IPS-20b (cell line): ENCODE data around the gene PRKG1.

Source experiments
- H3K27ac ChIP-seq: one replicate; pipeline ENCODE4 v1.5.1; 2013; ENCODE audit warnings: low read length
- H3K27me3 ChIP-seq: 2 replicates; pipeline ENCODE4 v1.6.1; 2013; ENCODE audit warnings: mild to moderate bottlenecking, low read length, inconsistent platforms; ENCODE audit not compliant: insufficient read depth
- H3K36me3 ChIP-seq: 2 replicates; pipeline ENCODE4 v1.6.1; 2013; ENCODE audit warnings: low read depth, mild to moderate bottlenecking, inconsistent platforms, low read length, moderate library complexity; ENCODE audit not compliant: insufficient read depth
- H3K4me1 ChIP-seq: 2 replicates; pipeline ENCODE4 v1.6.1; 2013; ENCODE audit warnings: mild to moderate bottlenecking, control low read depth, inconsistent platforms, low read length, moderate library complexity; ENCODE audit not compliant: insufficient read depth
- H3K4me3 ChIP-seq: 2 replicates; pipeline ENCODE4 v1.5.1; 2013; ENCODE audit warnings: mild to moderate bottlenecking, low read length, inconsistent platforms
- H3K9ac ChIP-seq: 2 replicates; pipeline ENCODE4 v1.6.1; 2013; ENCODE audit warnings: low read depth, mild to moderate bottlenecking, inconsistent platforms, low read length, moderate library complexity
- H3K9me3 ChIP-seq: 2 replicates; pipeline ENCODE4 v1.6.1; 2013; ENCODE audit warnings: mild to moderate bottlenecking, low read depth, low read length, inconsistent platforms; ENCODE audit not compliant: insufficient read depth

PRKG1 gene

DNA sequence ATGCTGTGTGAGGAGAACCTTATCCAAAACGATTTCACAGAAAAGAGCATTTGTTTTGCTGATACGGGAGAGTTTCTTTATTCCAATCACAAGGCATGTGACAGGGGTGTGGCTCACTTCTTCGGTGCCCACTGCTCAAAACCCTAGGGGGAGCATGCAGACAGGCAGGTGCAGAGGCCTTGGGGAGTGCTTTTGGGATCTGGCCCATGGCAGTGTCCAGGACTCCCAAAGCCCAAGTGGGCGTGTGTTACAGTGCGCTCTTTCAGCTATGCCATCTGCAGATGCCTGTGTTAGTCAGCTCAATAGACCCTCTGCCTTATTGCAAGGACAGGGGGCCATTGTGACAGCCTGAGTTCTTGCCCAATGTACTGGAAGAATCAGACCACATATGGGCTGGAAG is 530.3 kb downstream of the PRKG1 start:
- no peaks in the 10 kb centered on the region for H3K27me3 ChIP-seq
- no peak overlapping the region for H3K27ac ChIP-seq
- H3K36me3 ChIP-seq, result no peaks in the 10 kb centered on the region
- no peak overlapping the region for H3K9ac ChIP-seq
- H3K4me3 ChIP-seq, result no peak overlapping the region
- no peaks in the 10 kb centered on the region for H3K9me3 ChIP-seq
- no peaks in the 10 kb centered on the region; the same call in 1 of the 2 replicates for H3K4me1 ChIP-seq

- Histone ChIP-seq H3K9me3 (no peaks in the 10 kb centered on the region), H3K27ac (no peak overlapping the region), H3K27me3 (no peaks in the 10 kb centered on the region), H3K4me3 (no peak overlapping the region), H3K36me3 (no peaks in the 10 kb centered on the region), H3K4me1 (no peaks in the 10 kb centered on the region; the same call in 1 of the 2 replicates), H3K9ac (no peak overlapping the region)
Measured at GRCh38 chr10:51606825-51607462, 532.7 kb downstream of the PRKG1 start.

GRCh38 chr10:51607463-51607835 is 533.2 kb downstream of the PRKG1 start:
- Histone ChIP-seq H3K4me1 (no peaks in the 10 kb centered on the region; the same call in 1 of the 2 replicates), H3K9ac (no peak overlapping the region), H3K27me3 (no peaks in the 10 kb centered on the region), H3K9me3 (no peaks in the 10 kb centered on the region), H3K27ac (no peak overlapping the region), H3K4me3 (no peak overlapping the region), H3K36me3 (no peaks in the 10 kb centered on the region)

- H3K9ac ChIP-seq, result no peak overlapping the region
- H3K36me3 ChIP-seq, result no peaks in the 10 kb centered on the region
- H3K9me3 ChIP-seq, result no peaks in the 10 kb centered on the region
- H3K27ac ChIP-seq, result no peak overlapping the region
- no peaks in the 10 kb centered on the region; the same call in 1 of the 2 replicates for H3K4me1 ChIP-seq
- H3K27me3 ChIP-seq, result no peaks in the 10 kb centered on the region
- H3K4me3 ChIP-seq, result no peak overlapping the region
Measured at GRCh38 chr10:51608211-51608610, 533.9 kb downstream of the PRKG1 start.

DNA sequence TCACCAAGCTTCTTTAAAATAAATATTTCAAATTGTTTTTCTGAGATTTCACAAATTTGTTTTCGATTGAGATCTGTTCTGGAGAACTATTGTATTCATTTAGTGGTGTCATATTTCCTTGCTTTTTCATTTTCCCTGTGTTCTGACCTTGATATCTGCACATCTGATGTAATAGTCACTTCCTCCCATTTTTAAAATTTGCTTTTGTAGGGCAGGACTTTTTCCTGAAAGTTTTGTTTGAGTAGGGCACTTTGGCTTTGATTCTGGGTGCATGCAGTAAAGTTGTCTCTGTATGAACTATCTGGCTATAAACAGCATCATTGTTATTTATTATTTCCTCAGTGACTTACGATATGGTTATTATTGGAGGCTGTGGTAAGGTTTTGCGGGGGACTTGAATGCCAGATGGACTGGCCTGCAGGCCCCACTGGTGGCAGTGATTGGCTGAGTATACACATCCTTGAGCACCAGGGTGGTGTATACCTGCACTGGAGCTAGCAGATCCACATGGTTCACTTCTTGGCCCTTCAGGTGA is 541.5 kb downstream of the PRKG1 start:
- Histone ChIP-seq H3K4me1 (no peaks in the 10 kb centered on the region), H3K9ac (no peak overlapping the region), H3K9me3 (no peaks in the 10 kb centered on the region), H3K36me3 (no peaks in the 10 kb centered on the region), H3K27ac (no peak overlapping the region), H3K27me3 (no peaks in the 10 kb centered on the region), H3K4me3 (no peak overlapping the region)

DNA sequence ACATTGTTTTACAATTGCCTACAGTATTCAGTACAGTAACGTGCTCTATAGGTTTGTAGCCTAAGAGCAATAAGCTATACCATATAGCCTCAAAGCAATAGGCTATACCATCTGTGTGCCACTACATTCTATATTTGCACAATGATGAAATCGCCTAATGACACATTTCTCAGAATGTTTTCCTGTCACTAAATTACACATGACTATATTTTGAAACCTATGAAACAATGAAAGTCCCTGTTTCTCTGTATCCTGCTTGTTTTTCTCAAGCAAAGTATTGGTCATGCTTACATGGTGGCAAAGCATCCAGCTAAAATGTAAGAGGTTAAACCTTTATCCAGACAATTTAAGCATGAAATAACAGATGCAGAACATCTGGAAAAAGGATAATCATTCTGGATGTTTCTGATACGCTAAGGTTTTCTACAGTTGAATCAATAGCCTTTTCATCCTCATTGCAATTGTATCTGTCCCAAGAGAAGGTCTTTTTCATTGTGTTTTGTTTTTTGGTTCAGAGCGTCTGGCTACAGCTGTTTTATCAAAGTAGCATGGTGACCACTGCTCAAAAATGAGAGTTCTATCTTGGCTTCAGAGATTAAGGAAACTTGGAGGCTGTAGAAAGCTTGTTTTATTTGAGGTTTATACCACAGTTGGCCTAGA is 543.4 kb downstream of the PRKG1 start:
- H3K4me3 ChIP-seq, result no peak overlapping the region
- H3K4me1 ChIP-seq, result no peaks in the 10 kb centered on the region
- no peak overlapping the region for H3K27ac ChIP-seq
- H3K27me3 ChIP-seq, result no peaks in the 10 kb centered on the region
- H3K9ac ChIP-seq, result no peak overlapping the region
- H3K9me3 ChIP-seq, result no peaks in the 10 kb centered on the region
- no peaks in the 10 kb centered on the region for H3K36me3 ChIP-seq

GRCh38 chr10:51619365-51619764 is 545.1 kb downstream of the PRKG1 start:
- Histone ChIP-seq H3K9ac (no peak overlapping the region), H3K9me3 (no peaks in the 10 kb centered on the region), H3K27me3 (no peaks in the 10 kb centered on the region), H3K36me3 (no peaks in the 10 kb centered on the region), H3K27ac (no peak overlapping the region), H3K4me1 (no peaks in the 10 kb centered on the region), H3K4me3 (no peak overlapping the region)

GRCh38 chr10:51620131-51620530 is 545.8 kb downstream of the PRKG1 start:
- H3K36me3 ChIP-seq, result no peaks in the 10 kb centered on the region
- H3K4me1 ChIP-seq, result no peaks in the 10 kb centered on the region
- H3K9me3 ChIP-seq, result no peaks in the 10 kb centered on the region
- H3K9ac ChIP-seq, result no peak overlapping the region
- no peaks in the 10 kb centered on the region for H3K27me3 ChIP-seq
- no peak overlapping the region for H3K27ac ChIP-seq
- H3K4me3 ChIP-seq, result no peak overlapping the region

GRCh38 chr10:51624013-51624412 is 549.7 kb downstream of the PRKG1 start:
- H3K4me3 ChIP-seq, result no peak overlapping the region
- no peak overlapping the region for H3K27ac ChIP-seq
- H3K36me3 ChIP-seq, result no peaks in the 10 kb centered on the region
- no peak overlapping the region for H3K9ac ChIP-seq
- no peaks in the 10 kb centered on the region for H3K4me1 ChIP-seq
- H3K9me3 ChIP-seq, result no peaks in the 10 kb centered on the region
- H3K27me3 ChIP-seq, result no peaks in the 10 kb centered on the region

DNA sequence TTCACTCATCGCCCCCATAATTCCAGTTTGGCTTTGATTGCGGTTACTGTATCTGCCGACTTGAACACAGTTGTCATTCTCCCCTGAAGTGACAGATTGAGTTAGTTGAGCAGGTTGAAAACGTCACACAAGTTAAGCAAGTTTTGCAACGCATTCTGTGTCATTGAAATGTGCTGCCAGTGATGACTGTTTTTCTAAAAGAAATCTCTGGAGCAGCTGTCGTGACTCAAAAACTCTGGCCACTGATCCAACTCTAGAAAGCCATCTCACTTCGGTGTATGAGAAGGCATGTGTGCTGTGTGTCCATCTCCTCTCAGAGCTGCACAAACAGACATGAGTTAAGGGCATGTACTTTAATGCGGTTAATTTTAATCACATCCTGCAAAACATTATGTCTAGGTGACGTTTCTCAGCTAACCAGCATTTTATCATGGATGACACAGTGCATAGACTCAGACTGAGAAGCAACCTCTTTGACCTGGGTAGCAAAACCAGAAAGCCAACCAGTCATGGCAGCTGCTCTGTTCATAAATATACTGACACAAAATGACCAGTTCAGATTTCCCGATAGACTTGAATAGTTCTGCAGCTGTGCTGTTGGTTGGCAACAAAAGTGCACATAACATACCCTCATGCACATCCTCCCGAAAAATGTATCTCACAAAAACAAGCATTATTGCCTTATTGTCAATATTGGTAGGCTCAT is 555.8 kb downstream of the PRKG1 start:
- no peaks in the 10 kb centered on the region for H3K4me1 ChIP-seq
- no peak overlapping the region for H3K4me3 ChIP-seq
- H3K36me3 ChIP-seq, result no peaks in the 10 kb centered on the region
- no peak overlapping the region for H3K9ac ChIP-seq
- no peaks in the 10 kb centered on the region for H3K9me3 ChIP-seq
- no peaks in the 10 kb centered on the region for H3K27me3 ChIP-seq
- no peak overlapping the region for H3K27ac ChIP-seq

DNA sequence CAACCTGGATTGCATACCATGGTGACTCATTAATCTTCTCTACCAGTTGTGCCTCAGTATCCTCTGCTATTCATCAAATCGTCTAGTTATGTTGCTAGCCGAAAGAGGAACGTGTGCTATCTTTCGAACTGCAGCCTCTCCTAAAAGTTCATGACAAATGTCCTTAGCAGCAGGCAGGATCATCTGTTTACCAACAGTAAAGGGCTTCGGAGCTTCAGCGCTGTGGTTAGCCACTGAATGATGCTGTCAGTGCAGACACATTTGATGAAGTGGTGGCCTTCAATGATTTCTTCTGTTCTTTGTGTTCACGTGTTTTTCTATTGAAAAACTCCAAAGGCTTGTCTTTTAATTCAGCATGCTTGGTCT is 556.3 kb downstream of the PRKG1 start:
- Histone ChIP-seq H3K4me3 (no peak overlapping the region), H3K27ac (no peak overlapping the region), H3K9me3 (no peaks in the 10 kb centered on the region), H3K4me1 (no peaks in the 10 kb centered on the region), H3K27me3 (no peaks in the 10 kb centered on the region), H3K36me3 (no peaks in the 10 kb centered on the region), H3K9ac (no peak overlapping the region)

DNA sequence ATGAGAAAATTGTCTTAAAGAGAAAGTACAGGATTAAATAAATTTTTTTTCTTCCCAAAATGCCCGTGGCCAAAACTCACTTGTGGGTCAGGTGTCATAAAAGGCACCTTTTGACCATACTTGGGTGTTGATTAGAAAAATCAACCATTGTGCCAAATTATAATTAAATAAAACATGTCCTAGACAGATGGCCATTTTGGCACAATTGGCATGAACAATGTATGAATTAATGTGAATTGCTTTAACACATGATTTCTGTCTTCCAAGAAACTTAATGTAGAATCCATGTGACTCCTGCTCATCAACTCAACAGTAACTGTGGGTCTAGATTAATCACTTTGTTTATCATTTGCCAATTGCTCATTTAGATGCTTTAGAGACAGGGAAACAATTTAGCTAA is 561.1 kb downstream of the PRKG1 start:
- no peaks in the 10 kb centered on the region for H3K27me3 ChIP-seq
- H3K9me3 ChIP-seq, result no peaks in the 10 kb centered on the region
- H3K4me3 ChIP-seq, result no peak overlapping the region
- no peaks in the 10 kb centered on the region for H3K4me1 ChIP-seq
- H3K36me3 ChIP-seq, result no peaks in the 10 kb centered on the region
- no peak overlapping the region for H3K27ac ChIP-seq
- H3K9ac ChIP-seq, result no peak overlapping the region
